Measurements from ENCODE around the gene HCST.

The HCST gene

GRCh38 chr19:35903550-35904179, 1.3 kb downstream of the HCST start:
- H3K27me3 ChIP-seq (ENCODE audit: insufficient read depth, low read depth, severe bottlenecking) = no peaks in the 10 kb centered on the region
- no peak overlapping the region for H3K27ac ChIP-seq
- H3K36me3 ChIP-seq = no peaks in the 10 kb centered on the region
- H3K9me3 ChIP-seq (ENCODE audit: severe bottlenecking) = no peaks in the 10 kb centered on the region
- no peak for DNase-seq
- H3K4me3 ChIP-seq (ENCODE audit: low read depth, low read length) = no peak overlapping the region
- no peak for TF ChIP-seq CTCF (IDR thresholded peaks at IDR 0.05; ENCODE audit: low read depth, low read length)

- no peak for TF ChIP-seq CTCF (IDR thresholded peaks at IDR 0.05; ENCODE audit: low read depth, low read length)
- DNase-seq = no peak
Measured at GRCh38 chr19:35904311-35905068, 2.2 kb downstream of the HCST start.

GRCh38 chr19:35905178-35905727, 2.9 kb downstream of the HCST start:
- H3K4me3 ChIP-seq (ENCODE audit: low read depth, low read length) = no peak overlapping the region
- no peaks in the 10 kb centered on the region for H3K27me3 ChIP-seq (ENCODE audit: insufficient read depth, low read depth, severe bottlenecking)
- no peak overlapping the region for H3K27ac ChIP-seq
- H3K36me3 ChIP-seq = no peaks in the 10 kb centered on the region
- DNase-seq = no peak
- no peaks in the 10 kb centered on the region for H3K9me3 ChIP-seq (ENCODE audit: severe bottlenecking)
- no peak for TF ChIP-seq CTCF (IDR thresholded peaks at IDR 0.05; ENCODE audit: low read depth, low read length)

More at GRCh38 chr19:35904311-35905068, 2.2 kb downstream of the HCST start:
- Histone ChIP-seq H3K27me3 (ENCODE audit: insufficient read depth, low read depth, severe bottlenecking) (no peaks in the 10 kb centered on the region), H3K9me3 (ENCODE audit: severe bottlenecking) (no peaks in the 10 kb centered on the region), H3K36me3 (no peaks in the 10 kb centered on the region), H3K27ac (no peak overlapping the region), H3K4me3 (ENCODE audit: low read depth, low read length) (no peak overlapping the region)

GRCh38 chr19:35907377-35907745, 5.0 kb downstream of the HCST start:
- Histone ChIP-seq H3K4me3 (ENCODE audit: low read depth, low read length) (no peak overlapping the region), H3K27ac (no peak overlapping the region), H3K36me3 (no peaks in the 10 kb centered on the region), H3K27me3 (ENCODE audit: insufficient read depth, low read depth, severe bottlenecking) (no peaks in the 10 kb centered on the region), H3K9me3 (ENCODE audit: severe bottlenecking) (no peaks in the 10 kb centered on the region)
- TF ChIP-seq CTCF (IDR thresholded peaks at IDR 0.05; ENCODE audit: low read depth, low read length) = no peak
- DNase-seq = peak; percentile 27

GRCh38 chr19:35908010-35908441, 5.7 kb downstream of the HCST start, which contains the start of gene TYROBP:
TSS of gene TYROBP (minus strand) at chr19:35908295. CDS start at chr19:35908228, 67 bp downstream.
- TF ChIP-seq CTCF (IDR thresholded peaks at IDR 0.05; ENCODE audit: low read depth, low read length) = no peak
- H3K36me3 ChIP-seq = no peaks in the 10 kb centered on the region
- no peaks in the 10 kb centered on the region for H3K9me3 ChIP-seq (ENCODE audit: severe bottlenecking)
- no peak within 1 kb of the TSS for H3K4me3 ChIP-seq (ENCODE audit: low read depth, low read length)
- DNase-seq = no peak
- no peak within 1 kb of the TSS for H3K27ac ChIP-seq
- H3K27me3 ChIP-seq (ENCODE audit: insufficient read depth, low read depth, severe bottlenecking) = no peaks in the 10 kb centered on the region
